Loucy (cell line): ENCODE measurements around the gene TEKT3.

Experiments
- H2AFZ ChIP-seq: fragments of 200-600 bp; sonication (generic); 2 replicates; pipeline ENCODE4 v1.6.0; 2016; ENCODE audit warnings: antibody characterized with exemption, mild to moderate bottlenecking, low read length, moderate library complexity
- H3F3A ChIP-seq: fragments of 200-600 bp; 2 replicates; pipeline ENCODE4 v1.6.0; 2016; ENCODE audit warnings: antibody characterized with exemption, low read depth, mild to moderate bottlenecking
- H3K27me3 ChIP-seq: fragments of 200-600 bp; sonication (generic); 2 replicates; pipeline ENCODE4 v1.6.1; 2014; ENCODE audit warnings: low read length, mild to moderate bottlenecking; ENCODE audit not compliant: insufficient read depth, poor library complexity, severe bottlenecking
- H3K36me3 ChIP-seq: fragments of 200-600 bp; sonication (generic); 2 replicates; pipeline ENCODE4 v1.6.1; 2016; ENCODE audit warnings: low read length; ENCODE audit not compliant: insufficient read depth
- H3K4me1 ChIP-seq: fragments of 200-600 bp; sonication (generic); 2 replicates; pipeline ENCODE4 v1.5.1; 2014; ENCODE audit warnings: low read length, mild to moderate bottlenecking; ENCODE audit not compliant: insufficient read depth, poor library complexity, severe bottlenecking
- H3K4me2 ChIP-seq: fragments of 200-600 bp; sonication (generic); 2 replicates; pipeline ENCODE4 v1.6.0; 2014; ENCODE audit warnings: antibody characterized with exemption, low read length, low read depth, mild to moderate bottlenecking; ENCODE audit not compliant: poor library complexity, severe bottlenecking
- H3K4me3 ChIP-seq: fragments of 200-600 bp; sonication (generic); 2 replicates; pipeline ENCODE4 v1.5.1; 2014; ENCODE audit warnings: low read length, mild to moderate bottlenecking, mixed read lengths; ENCODE audit not compliant: poor library complexity, severe bottlenecking
- H3K79me2 ChIP-seq: fragments of 200-600 bp; sonication (generic); 2 replicates; pipeline ENCODE4 v1.6.1; 2014; ENCODE audit warnings: low read length; ENCODE audit not compliant: insufficient read depth
- H3K9ac ChIP-seq: fragments of 200-600 bp; sonication (generic); 2 replicates; pipeline ENCODE4 v1.6.0; 2014; ENCODE audit warnings: mild to moderate bottlenecking, low read depth, low read length, moderate library complexity; ENCODE audit not compliant: poor library complexity, severe bottlenecking
- H3K9me2 ChIP-seq: fragments of 200-600 bp; sonication (generic); replicated peaks from 2 replicates; pipeline ENCODE4 v1.6.1; 2016; ENCODE audit warnings: low read depth, low read length, mixed read lengths
- H3K9me3 ChIP-seq: fragments of 200-600 bp; sonication (generic); 2 replicates; pipeline ENCODE4 v1.6.1; 2014; ENCODE audit warnings: mild to moderate bottlenecking, antibody characterized with exemption, low read length, low read depth; ENCODE audit not compliant: insufficient read depth
- H4K20me1 ChIP-seq: fragments of 200-600 bp; sonication (generic); 2 replicates; pipeline ENCODE4 v1.6.0; 2014; ENCODE audit warnings: antibody characterized with exemption, low read length, mild to moderate bottlenecking; ENCODE audit not compliant: insufficient read depth, poor library complexity, severe bottlenecking
- CTCF ChIP-seq: fragments of 200-600 bp; sonication (generic); conservative IDR thresholded peaks from 2 replicates; pipeline ENCODE4 v1.5.1; 2014; ENCODE audit warnings: mild to moderate bottlenecking, antibody characterized with exemption, low read length
- EZH2phosphoT487 ChIP-seq: fragments of 200-600 bp; IDR thresholded peaks from 2 replicates; pipeline ENCODE4 v1.6.1; 2018; ENCODE audit warnings: antibody characterized with exemption, mild to moderate bottlenecking, moderate library complexity, borderline replicate concordance

The TEKT3 gene

GRCh38 chr17:15257796-15258512 lies 83.4 kb downstream of the TEKT3 start:
- Histone ChIP-seq H3K9me2 (no peaks in the 10 kb centered on the region), H3K4me1 (peaks cover 26% of the 10 kb centered on the region), H4K20me1 (no peaks in the 10 kb centered on the region), H3K27me3 (no peaks in the 10 kb centered on the region), H3K9ac (no peak overlapping the region), H3K9me3 (no peaks in the 10 kb centered on the region), H3K36me3 (no peaks in the 10 kb centered on the region), H2AFZ (no peak overlapping the region), H3K79me2 (no peaks in the 10 kb centered on the region), H3F3A (no peaks in the 10 kb centered on the region), H3K4me2 (peak overlapping the region; percentile 46), H3K4me3 (peak overlapping the region; percentile 56)
- TF ChIP-seq EZH2phosphoT487 (no peak), CTCF (no peak)

GRCh38 chr17:15257258-15257788 lies 84.1 kb downstream of the TEKT3 start:
- Histone ChIP-seq H2AFZ (peak overlapping the region; percentile 73), H3K9me2 (no peaks in the 10 kb centered on the region), H3K36me3 (no peaks in the 10 kb centered on the region), H3K9me3 (no peaks in the 10 kb centered on the region), H3K79me2 (no peaks in the 10 kb centered on the region), H3F3A (no peaks in the 10 kb centered on the region), H3K4me1 (peaks cover 26% of the 10 kb centered on the region), H3K9ac (peak overlapping the region; percentile 25), H3K4me2 (peak overlapping the region; percentile 46), H3K27me3 (no peaks in the 10 kb centered on the region), H3K4me3 (peak overlapping the region; percentile 56), H4K20me1 (no peaks in the 10 kb centered on the region)
- TF ChIP-seq CTCF (peak; percentile 90), EZH2phosphoT487 (no peak)

DNA sequence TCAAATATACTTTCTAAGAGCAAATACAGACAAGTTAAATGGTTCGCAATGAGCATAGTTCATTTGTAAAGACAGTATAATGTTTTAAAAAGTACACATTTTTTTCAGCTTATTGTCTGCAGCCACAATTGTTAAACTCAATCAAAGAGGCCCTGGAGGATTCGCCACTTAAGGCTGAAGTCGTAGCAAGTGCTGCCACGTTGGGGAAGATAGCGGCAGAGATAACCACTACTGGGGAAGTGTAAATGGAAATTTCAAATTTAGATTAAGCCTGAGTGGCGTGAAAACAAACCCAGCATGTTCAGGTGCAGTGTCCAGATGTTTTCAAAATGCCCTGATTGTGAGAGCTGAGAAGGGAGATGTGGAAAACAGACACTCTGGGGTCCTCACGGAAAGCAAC lies 84.7 kb downstream of the TEKT3 start:
- TF ChIP-seq CTCF, result no peak
- Histone ChIP-seq H3K9me3 (no peaks in the 10 kb centered on the region), H3K79me2 (no peaks in the 10 kb centered on the region), H3K4me3 (peak overlapping the region; percentile 56), H3K27me3 (no peaks in the 10 kb centered on the region), H4K20me1 (no peaks in the 10 kb centered on the region), H3K4me2 (peak overlapping the region; percentile 46), H3K9ac (peak overlapping the region; percentile 25), H3K9me2 (no peaks in the 10 kb centered on the region), H2AFZ (peak overlapping the region; percentile 73), H3K36me3 (no peaks in the 10 kb centered on the region), H3F3A (no peaks in the 10 kb centered on the region), H3K4me1 (peaks cover 26% of the 10 kb centered on the region)
